HepG2 (cell line): ENCODE results near the gene ZKSCAN1. TPM values are rescaled to one million over a fixed set of nuclear protein-coding genes. Genes with fewer than 3 reads are reported as not detected.
A peak's percentile ranks its signal among the peaks of the same experiment; 100 is the strongest.

ENCODE experiments used
- AGO1 ChIP-seq: fragments of 200-400 bp; formaldehyde crosslinking; IDR thresholded peaks from 2 replicates; pipeline ENCODE4 v1.6.1; 2017; ENCODE audit warnings: mild to moderate bottlenecking, low read depth, low read length, moderate library complexity; ENCODE audit not compliant: poor library complexity, severe bottlenecking
- CEBPB ChIP-seq: IDR thresholded peaks from 2 replicates; pipeline ENCODE4 v1.6.1; 2011; ENCODE audit warnings: low read depth, low read length, improper control_type of control experiment, borderline replicate concordance
- GATAD2A ChIP-seq: IDR thresholded peaks from 2 replicates; pipeline ENCODE4 v1.6.1; 2016
- HDAC1 ChIP-seq: sonication (generic); formaldehyde crosslinking; IDR thresholded peaks from 2 replicates; pipeline ENCODE4 v1.5.1; 2020; ENCODE audit warnings: mild to moderate bottlenecking, missing genetic modification reagents
- HNRNPH1 ChIP-seq: fragments of 200-400 bp; formaldehyde crosslinking; optimal IDR thresholded peaks from 2 replicates; pipeline ENCODE3; 2017; ENCODE audit warnings: mild to moderate bottlenecking, low read depth, low read length
- KAT2B ChIP-seq: fragments of 150-350 bp; IDR thresholded peaks from 2 replicates; pipeline ENCODE4 v1.6.1; 2014; ENCODE audit warnings: low read depth, low read length, borderline replicate concordance
- MED1 ChIP-seq: sonication (generic); formaldehyde crosslinking; IDR thresholded peaks from 2 replicates; pipeline ENCODE4 v1.4.0; 2020; ENCODE audit warnings: missing genetic modification reagents
- MXD4 ChIP-seq: IDR thresholded peaks from 2 replicates; pipeline ENCODE4 v1.6.1; 2016; ENCODE audit warnings: mild to moderate bottlenecking, missing biosample characterization, missing genetic modification reagents
- NCOA5 ChIP-seq: sonication (generic); formaldehyde crosslinking; IDR thresholded peaks from 2 replicates; pipeline ENCODE4 v1.4.0; 2020; ENCODE audit warnings: missing genetic modification reagents
- PHF5A ChIP-seq: IDR thresholded peaks from one replicate; pipeline ENCODE4 v1.6.1; 2018; ENCODE audit warnings: low read depth, missing genetic modification reagents; ENCODE audit not compliant: unreplicated experiment
- PHF8 ChIP-seq: sonication (generic); formaldehyde crosslinking; IDR thresholded peaks from 2 replicates; pipeline ENCODE4 v1.5.0; 2020; ENCODE audit warnings: missing genetic modification reagents
- REXO4 ChIP-seq: sonication (generic); formaldehyde crosslinking; IDR thresholded peaks from 2 replicates; pipeline ENCODE4 v1.8.0; 2022; ENCODE audit warnings: missing genetic modification reagents, mild to moderate bottlenecking, borderline replicate concordance
- SUZ12 ChIP-seq: fragments of 150-350 bp; IDR thresholded peaks from 2 replicates; pipeline ENCODE4 v1.6.1; 2014; ENCODE audit warnings: low read depth, low read length
- TAF15 ChIP-seq: fragments of 200-400 bp; formaldehyde crosslinking; IDR thresholded peaks from one replicate; pipeline ENCODE4 v1.6.1; 2018; ENCODE audit warnings: mild to moderate bottlenecking, low read depth, low read length; ENCODE audit not compliant: poor library complexity, severe bottlenecking
- TEAD2 ChIP-seq: sonication (generic); formaldehyde crosslinking; IDR thresholded peaks from 2 replicates; pipeline ENCODE4 v1.9.0; 2021; ENCODE audit warnings: missing genetic modification reagents
- TSC22D2 ChIP-seq: sonication (generic); formaldehyde crosslinking; IDR thresholded peaks from 2 replicates; pipeline ENCODE4 v1.5.1; 2020; ENCODE audit warnings: missing genetic modification reagents, mild to moderate bottlenecking, borderline replicate concordance
- XRCC5 ChIP-seq: fragments of 200-400 bp; formaldehyde crosslinking; optimal IDR thresholded peaks from 2 replicates; pipeline ENCODE3; 2017; ENCODE audit warnings: mild to moderate bottlenecking, low read length
- ZC3H13 ChIP-seq: sonication (generic); formaldehyde crosslinking; IDR thresholded peaks from 2 replicates; pipeline ENCODE4 v1.8.1; 2023; ENCODE audit warnings: mild to moderate bottlenecking, missing genetic modification reagents, moderate library complexity
- ZFP41 ChIP-seq: sonication (generic); formaldehyde crosslinking; IDR thresholded peaks from 2 replicates; pipeline ENCODE4 v1.4.0; 2020; ENCODE audit warnings: mild to moderate bottlenecking, missing genetic modification reagents, borderline replicate concordance
- ZMYM4 ChIP-seq: sonication (generic); formaldehyde crosslinking; IDR thresholded peaks from 2 replicates; pipeline ENCODE4 v1.8.1; 2023; ENCODE audit warnings: mild to moderate bottlenecking, missing genetic modification reagents
- ZNF224 ChIP-seq: sonication (generic); formaldehyde crosslinking; IDR thresholded peaks from 2 replicates; pipeline ENCODE4 v1.5.0; 2020; ENCODE audit warnings: mild to moderate bottlenecking, missing genetic modification reagents
- ZNF274 ChIP-seq: sonication (generic); formaldehyde crosslinking; IDR thresholded peaks from 2 replicates; pipeline ENCODE4 v1.5.1; 2020; ENCODE audit warnings: mild to moderate bottlenecking, missing genetic modification reagents
- ZNF335 ChIP-seq: sonication (generic); formaldehyde crosslinking; IDR thresholded peaks from 2 replicates; pipeline ENCODE4 v1.4.0; 2020; ENCODE audit warnings: missing genetic modification reagents
- polyA plus RNA-seq, 8 experiments: library from polyadenylated mRNA; depleted of rRNA in 3 of 8; stranded (reverse) in 7 of 8; unstranded in 1 of 8; fragments of >200 nt; fragmentation: Illumina TruSeq in 4 of 8; extraction: Trizol in 4 of 8; gene quantifications; 2 replicates each; pipeline versions ENCODE4 v1.2.1 to v1.2.3, GENCODE V29; 2011 to 2016; ENCODE audit warnings: low read depth in 4 of 8, missing spikeins in 1 of 8, mixed read lengths in 1 of 8; ENCODE audit not compliant: insufficient read depth in 1 of 8
- total RNA-seq, 5 experiments: library from RNA; depleted of rRNA; stranded (reverse); fragments of >200 nt; fragmentation: Illumina TruSeq; extraction: Trizol; gene quantifications; 2 replicates each; pipeline ENCODE4 v1.2.3, GENCODE V29; 2016; ENCODE audit warnings: low read depth in 1 of 5
- TF ChIP-seq, protein P1 (sequence below): sonication (generic); formaldehyde crosslinking; IDR thresholded peaks from 2 replicates; pipeline ENCODE4 v1.4.0; 2020; ENCODE audit warnings: missing genetic modification reagents, borderline replicate concordance
- TF ChIP-seq, protein P2 (sequence below): sonication (generic); formaldehyde crosslinking; IDR thresholded peaks from 2 replicates; pipeline ENCODE4 v1.4.0; 2020; ENCODE audit warnings: missing genetic modification reagents, borderline replicate concordance
- TF ChIP-seq, protein P3 (sequence below): IDR thresholded peaks from 2 replicates; pipeline ENCODE4 v1.6.1; 2016; ENCODE audit warnings: missing biosample characterization, missing genetic modification reagents, low read depth

ZKSCAN1 gene
- total and polyA plus RNA-seq, 2 of the 13 experiments (the other 11 are each of a cell fraction or from before 2014, with no cell fraction given), result 46.4 to 60.6 TPM

DNA sequence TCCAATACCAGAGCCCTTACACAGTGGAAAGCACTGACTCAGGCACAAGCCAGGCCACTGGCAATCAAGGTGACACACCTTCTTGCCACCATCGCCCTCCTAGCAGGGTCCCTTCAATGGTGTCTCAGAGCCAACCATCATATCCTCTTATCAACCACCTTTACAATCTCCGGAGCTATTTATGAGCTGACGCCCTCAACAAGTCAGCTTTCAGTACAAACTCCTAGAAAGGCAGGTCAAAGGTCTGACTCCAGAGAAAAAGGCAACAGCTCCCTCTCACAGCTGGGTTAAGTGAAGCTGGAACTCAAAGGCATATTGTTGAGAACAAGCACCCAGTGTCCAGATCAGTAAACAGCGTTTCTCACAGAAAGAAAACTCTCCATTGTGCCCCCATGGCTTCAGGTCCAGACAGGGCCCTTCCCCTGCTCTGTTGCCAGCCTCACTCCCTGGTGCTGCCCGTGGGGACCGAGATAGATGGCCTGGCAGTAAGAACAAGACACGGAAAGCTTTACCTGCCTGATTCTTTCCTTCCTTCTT, 63.7 kb downstream of the ZKSCAN1 start (continued):
- TF ChIP-seq, protein P1, sequence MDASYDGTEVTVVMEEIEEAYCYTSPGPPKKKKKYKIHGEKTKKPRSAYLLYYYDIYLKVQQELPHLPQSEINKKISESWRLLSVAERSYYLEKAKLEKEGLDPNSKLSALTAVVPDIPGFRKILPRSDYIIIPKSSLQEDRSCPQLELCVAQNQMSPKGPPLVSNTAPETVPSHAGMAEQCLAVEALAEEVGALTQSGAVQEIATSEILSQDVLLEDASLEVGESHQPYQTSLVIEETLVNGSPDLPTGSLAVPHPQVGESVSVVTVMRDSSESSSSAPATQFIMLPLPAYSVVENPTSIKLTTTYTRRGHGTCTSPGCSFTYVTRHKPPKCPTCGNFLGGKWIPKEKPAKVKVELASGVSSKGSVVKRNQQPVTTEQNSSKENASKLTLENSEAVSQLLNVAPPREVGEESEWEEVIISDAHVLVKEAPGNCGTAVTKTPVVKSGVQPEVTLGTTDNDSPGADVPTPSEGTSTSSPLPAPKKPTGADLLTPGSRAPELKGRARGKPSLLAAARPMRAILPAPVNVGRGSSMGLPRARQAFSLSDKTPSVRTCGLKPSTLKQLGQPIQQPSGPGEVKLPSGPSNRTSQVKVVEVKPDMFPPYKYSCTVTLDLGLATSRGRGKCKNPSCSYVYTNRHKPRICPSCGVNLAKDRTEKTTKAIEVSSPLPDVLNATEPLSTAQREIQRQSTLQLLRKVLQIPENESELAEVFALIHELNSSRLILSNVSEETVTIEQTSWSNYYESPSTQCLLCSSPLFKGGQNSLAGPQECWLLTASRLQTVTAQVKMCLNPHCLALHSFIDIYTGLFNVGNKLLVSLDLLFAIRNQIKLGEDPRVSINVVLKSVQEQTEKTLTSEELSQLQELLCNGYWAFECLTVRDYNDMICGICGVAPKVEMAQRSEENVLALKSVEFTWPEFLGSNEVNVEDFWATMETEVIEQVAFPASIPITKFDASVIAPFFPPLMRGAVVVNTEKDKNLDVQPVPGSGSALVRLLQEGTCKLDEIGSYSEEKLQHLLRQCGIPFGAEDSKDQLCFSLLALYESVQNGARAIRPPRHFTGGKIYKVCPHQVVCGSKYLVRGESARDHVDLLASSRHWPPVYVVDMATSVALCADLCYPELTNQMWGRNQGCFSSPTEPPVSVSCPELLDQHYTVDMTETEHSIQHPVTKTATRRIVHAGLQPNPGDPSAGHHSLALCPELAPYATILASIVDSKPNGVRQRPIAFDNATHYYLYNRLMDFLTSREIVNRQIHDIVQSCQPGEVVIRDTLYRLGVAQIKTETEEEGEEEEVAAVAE (CRISPR knock-in tag), result no peak
- TF ChIP-seq AGO1 (no peak), GATAD2A (peak; percentile 82), XRCC5 (peak; percentile 51), ZMYM4 (CRISPR knock-in tag) (peak; percentile 38; the same call in 1 of the 2 replicates), HNRNPH1 (no peak), TEAD2 (CRISPR knock-in tag) (no peak), MXD4 (no peak), ZC3H13 (0 out of 2 replicates have a peak, but pooled peaks have one; percentile 51), CEBPB (no peak), ZFP41 (CRISPR knock-in tag) (no peak), NCOA5 (CRISPR knock-in tag) (no peak), HDAC1 (CRISPR knock-in tag) (peak; percentile 33; the same call in 1 of the 2 replicates), PHF5A (CRISPR knock-in tag) (no peak), MED1 (CRISPR knock-in tag) (peak; percentile 63), KAT2B (no peak), SUZ12 (no peak), PHF8 (CRISPR knock-in tag) (0 out of 2 replicates have a peak, but pooled peaks have one; percentile 30), TAF15 (no peak), ZNF335 (no peak), REXO4 (CRISPR knock-in tag) (no peak), ZNF224 (CRISPR knock-in tag) (no peak), TSC22D2 (CRISPR knock-in tag) (no peak), ZNF274 (CRISPR knock-in tag) (0 out of 2 replicates have a peak, but pooled peaks have one; percentile 37)
- TF ChIP-seq, protein P2, sequence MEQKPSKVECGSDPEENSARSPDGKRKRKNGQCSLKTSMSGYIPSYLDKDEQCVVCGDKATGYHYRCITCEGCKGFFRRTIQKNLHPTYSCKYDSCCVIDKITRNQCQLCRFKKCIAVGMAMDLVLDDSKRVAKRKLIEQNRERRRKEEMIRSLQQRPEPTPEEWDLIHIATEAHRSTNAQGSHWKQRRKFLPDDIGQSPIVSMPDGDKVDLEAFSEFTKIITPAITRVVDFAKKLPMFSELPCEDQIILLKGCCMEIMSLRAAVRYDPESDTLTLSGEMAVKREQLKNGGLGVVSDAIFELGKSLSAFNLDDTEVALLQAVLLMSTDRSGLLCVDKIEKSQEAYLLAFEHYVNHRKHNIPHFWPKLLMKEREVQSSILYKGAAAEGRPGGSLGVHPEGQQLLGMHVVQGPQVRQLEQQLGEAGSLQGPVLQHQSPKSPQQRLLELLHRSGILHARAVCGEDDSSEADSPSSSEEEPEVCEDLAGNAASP (CRISPR knock-in tag), result no peak; the same call in 1 of the 2 replicates
- TF ChIP-seq, protein P3, sequence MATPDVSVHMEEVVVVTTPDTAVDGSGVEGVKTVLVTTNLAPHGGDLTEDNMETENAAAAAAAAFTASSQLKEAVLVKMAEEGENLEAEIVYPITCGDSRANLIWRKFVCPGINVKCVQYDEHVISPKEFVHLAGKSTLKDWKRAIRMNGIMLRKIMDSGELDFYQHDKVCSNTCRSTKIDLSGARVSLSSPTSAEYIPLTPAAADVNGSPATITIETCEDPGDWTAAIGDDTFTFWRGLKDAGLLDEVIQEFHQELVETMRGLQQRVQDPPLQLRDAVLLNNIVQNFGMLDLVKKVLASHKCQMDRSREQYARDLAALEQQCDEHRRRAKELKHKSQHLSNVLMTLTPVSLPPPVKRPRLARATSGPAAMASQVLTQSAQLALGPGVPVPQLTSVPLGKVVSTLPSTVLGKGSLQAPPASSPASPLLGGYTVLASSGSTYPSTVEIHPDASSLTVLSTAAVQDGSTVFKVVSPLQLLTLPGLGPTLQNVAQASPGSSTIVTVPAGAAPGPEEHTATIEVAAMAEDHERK (CRISPR knock-in tag), result no peak
